Stimulated activated CD8-positive, alpha-beta memory T cell treated with anti-CD3 and anti-CD28 coated beads, Interleukin-7, amount 100 ng/mL, for 1 hour (primary cell): ENCODE data around the gene HSPA13.
"Not testable (repeated sequence)": the region's sequence is repeated elsewhere in the genome, so short reads cannot be mapped to it uniquely, and the experiment has no call there.

Source experiments
- DNase-seq, 2 donors: peaks; one replicate each; pipeline ENCODE4 v3.0.0-alpha.2; 2020; ENCODE audit warnings: low read depth in 2 of 2

HSPA13 gene

GRCh38 chr21:14382835-14383595 is at the start of gene HSPA13:
TSS of gene HSPA13 (minus strand) at chr21:14383146. CDS start at chr21:14383119, 27 bp downstream.
- peak; percentile 96 to 97 for DNase-seq

DNA sequence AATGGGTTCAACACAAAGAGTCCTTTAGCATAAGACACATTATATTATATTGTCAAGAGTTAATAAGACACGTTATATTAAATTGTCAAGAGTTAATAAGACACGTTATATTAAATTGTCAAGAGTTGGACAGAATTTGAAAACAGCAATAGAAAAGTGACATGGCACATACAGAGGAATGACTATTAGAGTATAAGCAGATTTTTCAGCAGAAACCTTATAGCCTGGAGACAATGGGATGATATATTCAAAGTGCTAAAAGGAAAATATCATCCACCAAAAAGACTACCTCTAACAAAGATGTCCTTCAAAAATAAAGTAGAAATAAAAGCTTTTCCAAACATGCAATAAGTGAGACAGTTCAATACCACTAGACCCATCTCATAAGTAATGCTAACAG is 36.0 kb upstream of the HSPA13 start:
- DNase-seq: no peak

GRCh38 chr21:14414932-14415508 is 32.1 kb upstream of the HSPA13 start:
- DNase-seq: no peak

DNA sequence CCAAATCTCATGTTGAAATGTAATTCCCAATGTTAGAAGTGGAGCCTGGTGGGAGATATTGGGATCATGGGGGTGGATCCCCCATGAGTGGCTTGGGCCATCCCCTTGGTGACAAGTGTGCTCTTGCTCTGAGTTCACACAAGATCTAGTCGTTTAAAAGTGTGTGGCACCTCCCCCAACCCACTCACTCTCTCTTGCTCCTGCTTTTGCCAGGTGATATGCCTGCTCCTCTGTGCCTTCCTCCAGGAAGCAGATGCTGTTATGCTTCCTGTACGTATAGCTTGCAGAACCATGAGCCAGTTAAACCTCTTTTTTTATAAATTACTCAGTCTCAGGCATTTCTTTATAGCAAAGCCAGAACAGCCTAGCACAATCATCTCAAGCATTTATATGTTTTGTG is 23.0 kb upstream of the HSPA13 start:
- no peak for DNase-seq

DNA sequence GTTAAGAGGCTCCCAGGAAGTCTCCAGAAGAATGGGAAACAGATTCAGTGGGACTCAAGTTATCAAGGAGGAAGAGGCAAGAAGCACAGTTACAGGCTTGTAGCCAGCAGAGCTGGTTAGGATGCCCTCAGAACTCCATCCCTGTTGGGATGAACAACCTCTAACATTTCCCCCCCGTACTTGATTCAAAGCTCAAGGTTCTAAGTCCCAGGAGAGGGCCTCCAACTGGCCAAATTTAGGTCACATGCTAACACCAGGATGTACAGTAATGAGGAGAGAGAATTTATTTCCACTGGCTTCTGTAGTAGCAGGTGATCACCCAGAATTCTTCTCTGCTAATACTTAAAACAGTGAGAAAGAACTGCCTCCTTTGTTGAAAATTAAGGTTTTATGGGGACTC is 22.3 kb upstream of the HSPA13 start:
- no peak for DNase-seq

DNA sequence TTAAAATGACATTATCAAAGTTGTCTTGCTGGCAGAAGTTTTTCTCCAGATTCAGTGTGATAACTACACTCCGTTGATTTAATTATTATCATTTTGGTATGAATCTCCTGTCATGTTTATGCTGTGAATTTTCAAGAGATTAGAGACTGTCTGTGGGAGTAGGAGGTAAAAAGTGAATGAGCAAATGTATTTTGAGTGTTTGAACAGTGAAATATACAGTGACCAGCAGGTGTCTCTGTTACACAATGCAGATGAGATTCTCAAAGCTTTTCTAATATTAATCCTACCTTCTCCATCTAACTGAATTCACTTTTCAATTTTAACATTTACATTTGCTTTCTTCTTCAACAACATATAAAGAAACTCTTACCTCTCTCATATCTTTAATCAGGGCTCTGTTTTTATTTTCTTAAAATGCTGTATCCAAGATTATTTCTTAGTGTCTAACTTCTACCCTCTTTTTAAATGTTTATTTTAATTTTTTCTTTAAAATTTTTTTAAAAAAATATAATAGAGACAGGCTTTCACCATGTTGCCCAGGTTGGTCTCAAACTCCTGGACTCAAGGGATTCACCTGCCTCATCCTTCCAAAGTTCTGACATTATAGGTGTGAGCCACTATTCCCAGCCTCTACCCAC is 20.9 kb upstream of the HSPA13 start:
- DNase-seq: no peak

GRCh38 chr21:14401217-14401616 is 18.3 kb upstream of the HSPA13 start:
- DNase-seq: no peak

DNA sequence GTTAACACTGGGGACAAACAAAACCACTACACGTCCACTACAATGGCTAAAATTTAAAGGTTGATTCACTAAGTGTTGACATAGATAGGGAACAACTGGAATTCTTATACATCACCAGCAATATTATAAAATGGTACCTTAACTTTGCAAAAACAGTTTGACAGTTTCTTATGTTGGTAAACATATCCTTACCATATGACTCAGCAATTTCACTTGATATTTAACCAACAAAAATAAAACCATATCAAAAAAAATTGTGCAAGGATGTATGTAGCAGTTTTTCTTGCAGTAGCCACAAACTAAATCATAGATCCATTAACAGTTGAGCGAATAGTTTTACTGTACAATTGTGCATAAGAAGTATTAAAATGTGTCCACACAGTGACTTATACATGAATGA is 5.3 kb upstream of the HSPA13 start:
- no peak for DNase-seq

- no peak for DNase-seq
These were observed 1.5 kb upstream of the HSPA13 start for GRCh38 chr21:14384453-14384852.

DNA sequence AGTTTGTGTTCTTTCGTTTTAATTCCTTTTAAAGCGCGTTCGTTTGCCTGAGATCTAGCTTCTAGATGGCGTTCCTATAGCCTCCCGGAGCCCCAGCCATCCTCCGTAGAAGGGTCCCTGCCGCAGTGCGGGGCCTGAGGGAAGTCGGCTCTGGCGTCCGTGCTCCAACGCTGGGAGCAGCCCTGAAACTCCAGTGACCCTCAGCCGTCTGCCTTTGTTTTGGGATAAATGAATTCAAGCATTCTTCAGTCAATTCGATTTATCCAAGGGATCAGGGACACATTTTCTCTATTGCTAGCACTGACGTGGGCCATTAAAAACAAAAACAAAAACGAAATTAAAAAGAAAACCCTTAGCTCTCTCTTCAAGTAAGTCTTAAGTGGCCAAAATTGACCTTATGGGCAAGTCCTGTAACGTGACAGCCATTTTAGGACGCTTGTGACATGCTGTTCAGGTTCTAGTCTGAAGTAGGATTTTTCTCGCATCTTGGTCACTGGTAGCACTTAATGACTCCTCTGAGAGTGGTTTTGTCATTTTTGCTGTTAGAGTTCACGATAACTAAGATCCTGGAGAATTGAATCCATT is 742 bp upstream of the HSPA13 start:
- DNase-seq: no peak

DNA sequence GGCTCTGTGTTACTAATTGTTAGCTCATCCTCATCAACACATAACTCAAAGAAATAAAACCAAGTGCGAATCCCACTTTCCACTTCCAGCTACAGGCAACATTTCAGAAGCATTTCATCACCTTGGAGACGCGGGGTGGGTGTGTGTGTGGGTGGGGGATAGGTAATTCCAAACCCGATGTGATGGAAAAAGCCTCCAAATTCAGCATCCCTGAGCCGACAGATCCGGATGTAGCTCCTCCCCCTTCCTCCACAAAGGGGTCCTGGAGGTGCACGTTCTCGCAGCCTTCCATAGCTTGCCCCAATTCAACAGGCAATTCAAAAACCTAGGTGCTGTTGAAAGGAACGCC is 486 bp downstream of the HSPA13 start:
- no peak for DNase-seq

GRCh38 chr21:14376854-14377253 is 6.1 kb downstream of the HSPA13 start:
- DNase-seq: no peak

DNA sequence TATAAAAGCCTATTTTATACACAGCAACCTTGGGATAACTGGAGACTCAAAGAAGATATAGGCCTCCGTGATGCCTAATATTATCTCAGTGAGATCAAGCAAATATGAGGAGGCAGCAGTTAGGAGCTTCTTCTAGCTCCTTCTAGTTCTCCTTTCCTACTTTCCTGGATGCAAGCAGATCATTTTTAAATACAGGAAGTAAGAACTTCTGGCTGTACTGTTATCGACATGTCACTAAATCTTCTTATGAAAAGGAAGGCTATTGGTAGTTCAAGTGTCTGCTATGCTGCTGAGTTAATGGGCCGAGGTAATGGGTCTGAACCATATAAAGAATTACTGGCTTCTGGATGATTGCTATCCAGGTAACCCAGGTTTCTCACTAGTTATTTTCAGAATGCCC is 15.9 kb downstream of the HSPA13 start:
- DNase-seq: no peak

DNA sequence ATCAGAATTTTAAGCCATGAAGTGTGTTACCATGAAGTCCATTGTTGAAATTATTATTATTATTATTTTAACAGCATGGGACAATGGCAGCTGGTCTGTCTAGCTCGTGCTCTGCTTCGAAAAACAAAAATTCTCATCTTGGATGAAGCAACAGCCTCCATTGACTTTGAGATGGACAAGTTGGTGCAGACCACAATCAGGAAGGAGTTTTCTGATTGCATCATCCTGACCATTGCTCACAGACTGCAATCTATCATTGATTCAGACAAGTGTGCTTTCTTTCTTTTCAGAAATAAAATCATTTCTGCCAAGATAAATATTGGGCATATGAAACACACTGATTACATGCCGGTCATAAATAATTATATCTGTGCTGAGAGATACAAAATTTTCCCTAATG is 21.0 kb downstream of the HSPA13 start:
- DNase-seq: no peak

DNA sequence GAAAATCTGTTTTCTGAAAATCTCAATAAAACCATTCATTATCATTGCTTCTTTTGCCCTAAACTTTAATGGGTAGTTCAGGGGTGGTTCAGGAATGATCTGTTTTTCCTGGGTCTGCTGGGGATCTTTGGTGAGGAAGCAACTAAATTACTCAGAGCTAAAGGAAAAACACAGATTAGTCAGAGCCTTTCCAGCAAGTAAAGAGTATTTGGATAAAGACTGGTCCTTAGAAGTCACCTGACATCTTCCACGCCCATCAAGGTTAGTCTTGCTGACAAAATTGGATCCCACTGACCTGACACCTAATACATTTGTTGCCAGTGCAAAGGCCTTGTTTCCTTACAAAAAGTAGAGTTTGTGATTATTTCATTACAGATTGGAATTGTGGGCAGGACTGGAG is 24.2 kb downstream of the HSPA13 start:
- no peak for DNase-seq

DNA sequence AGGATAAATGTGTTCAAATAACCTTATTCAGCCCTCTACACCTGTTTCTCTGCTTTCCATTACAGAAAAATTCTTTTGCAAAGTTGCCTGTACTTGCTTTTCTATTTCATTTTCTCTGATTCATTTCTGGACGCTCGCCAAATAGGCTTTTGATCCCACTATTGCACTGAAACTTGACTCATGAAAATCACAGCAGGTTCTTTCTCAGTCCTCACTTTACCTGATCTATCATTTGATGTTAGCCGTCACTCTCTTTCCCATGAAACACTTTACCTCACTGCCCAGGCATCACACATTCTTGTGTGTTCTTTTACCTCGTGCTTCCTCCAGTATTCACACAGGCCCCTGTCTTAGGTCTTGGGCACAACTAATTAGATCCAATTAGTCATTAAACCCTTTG is 26.2 kb downstream of the HSPA13 start:
- no peak for DNase-seq

DNA sequence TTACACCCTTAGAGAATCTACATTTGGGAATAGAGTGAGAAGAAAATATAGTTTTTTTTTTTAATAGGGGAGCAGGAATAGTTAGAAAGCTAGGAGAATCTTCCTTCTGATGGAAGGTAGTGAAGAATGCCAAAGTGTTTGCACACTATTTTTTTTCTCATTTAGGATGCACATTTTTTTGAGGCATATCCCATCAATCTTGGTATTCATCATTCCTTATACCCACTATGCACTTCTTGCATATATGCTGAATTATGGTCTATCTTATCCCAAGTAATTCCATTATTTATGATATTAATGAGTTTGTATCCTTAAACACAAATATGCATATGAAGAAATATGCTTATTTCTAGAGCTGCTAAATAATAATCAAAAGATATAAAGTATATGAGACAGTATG is 28.4 kb downstream of the HSPA13 start:
- no peak for DNase-seq

- DNase-seq: no peak
These were observed 29.2 kb downstream of the HSPA13 start for GRCh38 chr21:14353726-14354125.

DNA sequence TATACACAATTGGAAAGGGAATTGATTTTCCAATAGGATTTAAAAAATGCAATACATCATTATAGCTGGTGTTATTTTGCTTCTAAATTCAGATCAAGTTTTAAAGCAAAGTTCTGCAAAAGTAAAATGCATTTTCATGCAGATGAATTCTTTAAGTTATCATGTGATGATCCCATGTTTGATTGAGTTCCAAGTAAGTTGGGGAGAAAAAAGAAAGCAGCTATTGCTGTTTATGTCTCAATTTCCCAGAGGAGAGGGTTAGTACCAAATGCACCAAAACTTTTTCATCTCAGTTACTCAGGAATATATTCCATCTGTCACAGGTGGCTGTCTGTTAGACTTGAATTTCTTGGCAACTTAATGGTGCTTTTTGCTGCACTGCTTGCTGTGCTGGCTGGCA is 29.7 kb downstream of the HSPA13 start:
- DNase-seq: no peak

DNA sequence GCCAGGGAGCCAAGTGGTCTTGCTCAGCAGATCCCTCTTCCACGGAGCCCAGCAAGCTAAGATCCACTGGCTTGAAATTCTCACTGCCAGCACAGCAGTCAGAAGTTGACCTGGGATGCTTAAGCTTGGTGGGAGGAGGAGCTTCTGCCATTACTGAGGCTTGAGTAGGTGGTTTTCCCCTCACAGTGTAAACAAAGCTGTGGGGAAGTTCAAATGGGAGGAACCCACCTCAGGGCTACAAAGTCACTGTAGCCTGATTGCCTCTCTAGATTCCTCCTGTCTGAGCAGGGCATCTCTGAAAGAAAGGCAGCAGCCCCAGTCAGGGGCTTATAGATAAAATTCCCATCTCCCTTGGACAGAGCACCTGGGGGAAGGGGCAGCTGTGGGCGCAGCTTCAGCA is 55.6 kb downstream of the HSPA13 start:
- not testable (repeated sequence) for DNase-seq

- no peak for DNase-seq
These were observed 57.4 kb downstream of the HSPA13 start for GRCh38 chr21:14325595-14325994.
